Measurements from ENCODE around the gene DDX54.

Gene DDX54

DNA sequence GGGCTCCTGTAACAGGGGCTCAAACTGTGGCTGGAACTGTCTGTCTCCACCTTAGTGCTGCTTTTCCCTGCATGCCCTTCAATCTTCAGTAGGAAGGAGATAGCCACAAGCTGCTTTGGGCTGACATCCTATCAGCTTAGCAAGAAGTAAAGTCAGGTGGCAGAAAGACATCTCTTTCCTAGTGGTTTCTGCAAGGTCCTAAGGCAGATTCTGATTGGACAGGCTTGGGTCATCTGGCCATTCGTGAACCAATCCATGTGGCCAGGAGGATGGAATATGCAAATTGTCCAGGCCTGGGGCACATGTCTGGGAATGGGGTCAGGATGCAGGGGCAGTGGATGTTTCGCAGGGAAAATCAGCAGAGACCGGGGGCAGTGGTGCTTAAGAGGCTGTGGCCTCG, 5.5 kb upstream of the DDX54 start:
- Histone ChIP-seq H3K9me3 (no peaks in the 10 kb centered on the region), H3K36me3 (replicated peaks) (peaks cover 28% of the 10 kb centered on the region), H3K4me3 (no peak overlapping the region), H3K27me3 (ENCODE audit: low read depth) (no peaks in the 10 kb centered on the region), H3K4me1 (peaks cover 21% of the 10 kb centered on the region)
- in situ Hi-C loops (cut with MboI; ENCODE audit: low sequenced_read_pairs): no loop called here
- DNase-seq (ENCODE audit: low spot score in 2 of 2): peak; percentile 55 to 68

- peaks cover 31% of the 10 kb centered on the region for H3K36me3 ChIP-seq (replicated peaks)
- no peaks in the 10 kb centered on the region for H3K27me3 ChIP-seq (ENCODE audit: low read depth)
- no peak overlapping the region for H3K4me3 ChIP-seq
- H3K4me1 ChIP-seq: peaks cover 22% of the 10 kb centered on the region
- in situ Hi-C loops (cut with MboI; ENCODE audit: low sequenced_read_pairs): no loop called here
- no peaks in the 10 kb centered on the region; the same call in 1 of the 2 replicates for H3K9me3 ChIP-seq
- no peak for DNase-seq (ENCODE audit: low spot score in 2 of 2)
Measured at GRCh38 chr12:113189361-113189760, 4.1 kb upstream of the DDX54 start.

GRCh38 chr12:113186666-113187325, 1.5 kb upstream of the DDX54 start:
- Histone ChIP-seq H3K36me3 (replicated peaks) (peaks cover 37% of the 10 kb centered on the region), H3K4me1 (peaks cover 18% of the 10 kb centered on the region), H3K27me3 (ENCODE audit: low read depth) (no peaks in the 10 kb centered on the region), H3K4me3 (peak overlapping the region; percentile 99), H3K9me3 (no peaks in the 10 kb centered on the region; the same call in 1 of the 2 replicates)
- no peak for DNase-seq (ENCODE audit: low spot score in 2 of 2)
- in situ Hi-C loops (cut with MboI; ENCODE audit: low sequenced_read_pairs): no loop called here

DNA sequence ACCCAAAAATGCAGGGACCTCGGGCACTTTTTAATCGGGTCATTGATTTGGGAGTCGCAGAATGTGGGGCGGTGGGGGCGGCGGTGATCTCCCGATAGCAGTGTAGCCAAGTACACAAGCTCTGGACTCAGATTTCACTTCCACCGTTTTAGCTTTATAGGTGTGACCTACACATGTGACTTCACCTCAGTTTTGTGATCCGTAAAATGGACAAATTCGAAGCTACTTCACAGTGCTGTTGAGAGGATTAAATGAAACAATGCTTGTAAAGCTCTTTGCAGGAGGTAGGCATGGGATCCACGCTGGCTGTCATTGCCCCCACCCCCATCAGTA, 721 bp upstream of the DDX54 start:
- Histone ChIP-seq H3K4me3 (peak overlapping the region; percentile 99), H3K27me3 (ENCODE audit: low read depth) (no peaks in the 10 kb centered on the region), H3K4me1 (peaks cover 13% of the 10 kb centered on the region), H3K9me3 (no peaks in the 10 kb centered on the region; the same call in 1 of the 2 replicates), H3K36me3 (replicated peaks) (peaks cover 30% of the 10 kb centered on the region)
- peak in 1 of 2 experiments; percentile 14 for DNase-seq (ENCODE audit: low spot score in 2 of 2)
- in situ Hi-C loops (cut with MboI; ENCODE audit: low sequenced_read_pairs): no loop called here

DNA sequence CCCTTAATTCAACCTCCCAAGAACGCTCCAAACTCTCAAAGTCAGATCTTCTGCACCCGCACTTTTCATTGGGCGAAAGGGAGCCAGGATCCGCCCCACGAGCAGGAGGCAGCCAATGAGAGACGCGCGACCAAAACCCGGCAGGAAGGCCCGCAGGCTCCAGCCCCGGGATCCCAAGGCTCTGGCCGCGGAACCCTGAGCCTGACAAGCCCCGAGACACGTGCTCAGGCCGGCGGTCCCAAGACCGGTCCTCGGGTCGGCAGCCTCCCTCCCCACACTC, 438 bp downstream of the DDX54 start:
- DNase-seq (ENCODE audit: low spot score in 2 of 2): peak; percentile 87 to 94
- Histone ChIP-seq H3K36me3 (replicated peaks) (peaks cover 35% of the 10 kb centered on the region), H3K27me3 (ENCODE audit: low read depth) (no peaks in the 10 kb centered on the region), H3K9me3 (no peaks in the 10 kb centered on the region; the same call in 1 of the 2 replicates), H3K4me3 (peak overlapping the region; percentile 99), H3K4me1 (peaks cover 12% of the 10 kb centered on the region)
- in situ Hi-C loops (cut with MboI; ENCODE audit: low sequenced_read_pairs): no loop called here

DNA sequence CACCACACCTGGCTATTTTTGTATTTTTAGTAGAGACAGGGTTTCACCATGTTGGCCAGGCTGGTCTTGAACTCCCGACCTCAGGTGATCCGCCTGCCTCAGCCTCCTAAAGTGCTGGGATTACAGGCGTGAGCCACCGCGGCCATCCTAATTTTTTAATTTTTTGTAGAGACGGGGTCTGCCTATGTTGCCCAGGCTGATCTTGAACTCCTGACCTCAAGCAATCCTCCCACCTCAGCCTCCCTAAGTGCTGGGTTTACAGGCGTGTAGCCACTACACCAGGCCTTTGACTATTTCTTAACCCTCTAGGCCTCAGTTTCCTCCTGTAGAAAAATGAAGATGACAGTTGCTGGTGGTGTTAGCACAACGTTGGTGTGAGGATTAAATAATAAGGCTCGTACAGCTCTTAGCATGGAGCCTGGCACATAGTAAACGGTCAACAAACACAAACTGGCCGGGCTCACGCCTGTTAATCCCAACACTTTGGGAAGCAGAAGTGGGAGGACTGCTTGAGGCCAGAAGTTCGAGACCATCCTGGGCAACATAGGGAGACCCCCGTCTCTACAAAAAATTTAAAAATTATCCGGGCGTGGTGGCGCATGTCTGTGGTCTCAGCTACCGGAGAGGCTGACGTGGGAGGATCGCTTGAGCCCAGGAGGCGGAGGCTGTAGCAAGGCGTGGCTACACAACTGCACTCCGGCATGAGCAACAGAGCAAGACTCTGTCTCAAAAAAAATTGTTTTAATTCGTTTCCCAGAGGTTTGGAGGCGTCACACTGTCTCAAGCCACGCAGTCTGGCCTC, 979 bp downstream of the DDX54 start:
- Histone ChIP-seq H3K36me3 (replicated peaks) (peaks cover 39% of the 10 kb centered on the region), H3K4me3 (peak overlapping the region; percentile 99), H3K27me3 (ENCODE audit: low read depth) (no peaks in the 10 kb centered on the region), H3K9me3 (no peaks in the 10 kb centered on the region; the same call in 1 of the 2 replicates), H3K4me1 (peaks cover 12% of the 10 kb centered on the region)
- in situ Hi-C loops (cut with MboI; ENCODE audit: low sequenced_read_pairs): no loop called here
- DNase-seq (ENCODE audit: low spot score in 2 of 2): no peak

- H3K4me3 ChIP-seq: no peak overlapping the region
- H3K4me1 ChIP-seq: peaks cover 12% of the 10 kb centered on the region
- no peaks in the 10 kb centered on the region; the same call in 1 of the 2 replicates for H3K9me3 ChIP-seq
- DNase-seq (ENCODE audit: low spot score in 2 of 2): no peak
- no peaks in the 10 kb centered on the region for H3K27me3 ChIP-seq (ENCODE audit: low read depth)
- in situ Hi-C loops (cut with MboI; ENCODE audit: low sequenced_read_pairs): no loop called here
- peaks cover 46% of the 10 kb centered on the region for H3K36me3 ChIP-seq (replicated peaks)
Measured at GRCh38 chr12:113183030-113183589, 2.2 kb downstream of the DDX54 start.

- in situ Hi-C loops (cut with MboI; ENCODE audit: low sequenced_read_pairs): no loop called here
- Histone ChIP-seq H3K36me3 (replicated peaks) (peaks cover 57% of the 10 kb centered on the region), H3K27me3 (ENCODE audit: low read depth) (no peaks in the 10 kb centered on the region), H3K4me1 (peaks cover 12% of the 10 kb centered on the region), H3K4me3 (no peak overlapping the region), H3K9me3 (no peaks in the 10 kb centered on the region; the same call in 1 of the 2 replicates)
- DNase-seq (ENCODE audit: low spot score in 2 of 2): no peak
Measured at GRCh38 chr12:113181975-113182374, 3.3 kb downstream of the DDX54 start.

GRCh38 chr12:113180333-113180732, 4.9 kb downstream of the DDX54 start:
- no peaks in the 10 kb centered on the region; the same call in 1 of the 2 replicates for H3K9me3 ChIP-seq
- H3K4me1 ChIP-seq: peaks cover 5% of the 10 kb centered on the region; the same call in 1 of the 2 replicates
- in situ Hi-C loops (cut with MboI; ENCODE audit: low sequenced_read_pairs): no loop called here
- H3K36me3 ChIP-seq (replicated peaks): peaks cover 66% of the 10 kb centered on the region
- H3K4me3 ChIP-seq: no peak overlapping the region
- no peaks in the 10 kb centered on the region for H3K27me3 ChIP-seq (ENCODE audit: low read depth)
- DNase-seq (ENCODE audit: low spot score in 2 of 2): no peak

GRCh38 chr12:113179023-113179422, 6.3 kb downstream of the DDX54 start:
- H3K4me1 ChIP-seq: peaks cover 2% of the 10 kb centered on the region; the same call in 1 of the 2 replicates
- in situ Hi-C loops (cut with MboI; ENCODE audit: low sequenced_read_pairs): no loop called here
- no peaks in the 10 kb centered on the region for H3K9me3 ChIP-seq
- no peak for DNase-seq (ENCODE audit: low spot score in 2 of 2)
- no peaks in the 10 kb centered on the region for H3K27me3 ChIP-seq (ENCODE audit: low read depth)
- H3K4me3 ChIP-seq: no peak overlapping the region
- peaks cover 70% of the 10 kb centered on the region for H3K36me3 ChIP-seq (replicated peaks)

- H3K9me3 ChIP-seq: no peaks in the 10 kb centered on the region
- DNase-seq (ENCODE audit: low spot score in 2 of 2): peak in 1 of 2 experiments; percentile 88
- in situ Hi-C loops (cut with MboI; ENCODE audit: low sequenced_read_pairs): loop anchor here (5.0 kb wide), 1 partner anchor 127 kb away; no protein-coding TSS in a partner anchor
Measured at GRCh38 chr12:113174461-113175384, 10.6 kb downstream of the DDX54 start.

DNA sequence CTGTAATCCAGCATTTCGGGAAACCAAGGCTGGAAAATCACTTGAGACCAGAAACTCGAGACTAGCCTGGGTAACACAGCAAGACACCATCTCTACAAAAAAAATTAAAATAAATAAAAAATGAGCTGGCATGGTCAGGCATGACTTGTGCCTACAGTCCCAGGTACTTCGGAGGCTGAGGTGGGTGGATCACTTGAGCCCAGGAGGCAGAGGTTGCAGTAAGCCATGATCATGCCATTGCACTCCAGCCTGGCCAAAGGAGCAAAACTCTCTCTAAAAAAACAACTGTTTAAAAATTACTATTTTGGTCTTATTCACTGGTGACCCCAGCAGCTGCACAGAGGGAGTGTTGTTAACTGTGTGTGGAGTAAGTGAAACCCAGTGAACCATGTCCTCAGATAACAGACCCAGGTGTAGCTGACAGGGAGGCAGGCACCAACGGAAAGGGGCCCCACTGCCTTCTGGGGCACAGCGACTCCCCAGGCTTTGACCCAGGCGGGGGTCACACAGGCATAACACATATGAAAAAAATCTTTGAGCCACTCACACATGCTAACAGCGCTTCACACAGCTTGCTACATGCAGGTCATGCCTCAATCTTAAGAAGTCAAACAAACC, 12.1 kb downstream of the DDX54 start:
- in situ Hi-C loops (cut with MboI; ENCODE audit: low sequenced_read_pairs): loop anchor here (5.0 kb wide), 1 partner anchor 126 kb away; no protein-coding TSS in a partner anchor
- Histone ChIP-seq H3K4me3 (no peak overlapping the region), H3K4me1 (no peaks in the 10 kb centered on the region), H3K36me3 (replicated peaks) (peaks cover 87% of the 10 kb centered on the region), H3K27me3 (ENCODE audit: low read depth) (no peaks in the 10 kb centered on the region), H3K9me3 (no peaks in the 10 kb centered on the region)
- no peak for DNase-seq (ENCODE audit: low spot score in 2 of 2)

More at GRCh38 chr12:113174461-113175384, 10.6 kb downstream of the DDX54 start:
- no peak overlapping the region for H3K4me3 ChIP-seq
- no peaks in the 10 kb centered on the region for H3K27me3 ChIP-seq (ENCODE audit: low read depth)
- H3K36me3 ChIP-seq (replicated peaks): peaks cover 87% of the 10 kb centered on the region
- no peaks in the 10 kb centered on the region for H3K4me1 ChIP-seq

- no peak overlapping the region for H3K4me3 ChIP-seq
- H3K9me3 ChIP-seq: no peaks in the 10 kb centered on the region
- no peak for DNase-seq (ENCODE audit: low spot score in 2 of 2)
- no peaks in the 10 kb centered on the region for H3K4me1 ChIP-seq
- in situ Hi-C loops (cut with MboI; ENCODE audit: low sequenced_read_pairs): loop anchor here (5.0 kb wide), 1 partner anchor 125 kb away; no protein-coding TSS in a partner anchor
- no peaks in the 10 kb centered on the region for H3K27me3 ChIP-seq (ENCODE audit: low read depth)
- H3K36me3 ChIP-seq (replicated peaks): peaks cover 87% of the 10 kb centered on the region
Measured at GRCh38 chr12:113172185-113172584, 13.1 kb downstream of the DDX54 start.
